Mesodermal cell (in vitro differentiated cells): ENCODE measurements around the gene PEAK1.

Experiments
- H3K27ac ChIP-seq: 2 replicates; pipeline ENCODE4 v1.7.0; 2013; ENCODE audit warnings: mild to moderate bottlenecking, low read depth, low read length, moderate library complexity; ENCODE audit not compliant: severe bottlenecking
- H3K36me3 ChIP-seq: 2 replicates; pipeline ENCODE4 v1.7.1; 2013; ENCODE audit warnings: mild to moderate bottlenecking, low read length, moderate library complexity; ENCODE audit not compliant: control insufficient read depth, insufficient read depth
- H3K4me1 ChIP-seq: one replicate; pipeline ENCODE4 v1.7.1; 2013; ENCODE audit warnings: mild to moderate bottlenecking, low read length; ENCODE audit not compliant: insufficient read depth, control insufficient read depth, poor library complexity, severe bottlenecking
- H3K4me3 ChIP-seq: 2 replicates; pipeline ENCODE4 v1.7.0; 2013; ENCODE audit warnings: low read length, control low read depth, mild to moderate bottlenecking; ENCODE audit not compliant: insufficient read depth, poor library complexity, severe bottlenecking; ENCODE audit errors: extremely low read depth
- H3K9me3 ChIP-seq: 2 replicates; pipeline ENCODE4 v1.7.1; 2013; ENCODE audit warnings: mild to moderate bottlenecking, low read length, moderate library complexity; ENCODE audit not compliant: control insufficient read depth
- WGBS, 2 experiments: methylation state at CpG; one replicate each; pipeline ENCODE4 v1.1.5; 2013; ENCODE audit warnings: missing lambda C conversion rate in 2 of 2; ENCODE audit not compliant: insufficient coverage in 2 of 2; 5-methylcytosine and 5-hydroxymethylcytosine counted together

PEAK1 gene

DNA sequence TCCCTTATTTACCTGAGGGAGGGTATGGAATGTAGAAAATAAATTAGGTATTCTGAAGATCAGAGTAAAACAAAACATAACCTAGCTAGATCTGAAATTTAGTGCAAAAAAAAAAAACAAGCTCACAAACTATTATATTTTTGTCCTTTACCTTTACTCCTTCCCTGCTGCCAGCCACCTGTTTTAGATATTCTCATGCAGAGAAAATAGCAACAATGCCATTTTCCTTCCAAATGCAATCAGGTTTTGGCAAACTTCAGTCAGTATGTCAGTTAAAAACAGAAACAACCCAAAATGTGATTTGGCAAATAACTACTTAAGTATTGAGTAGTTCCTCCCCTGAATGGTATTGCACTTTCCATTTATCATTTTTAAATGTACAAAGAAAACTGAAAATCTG lies 35.8 kb downstream of the PEAK1 start:
- Histone ChIP-seq H3K27ac (no peak overlapping the region), H3K36me3 (no peaks in the 10 kb centered on the region), H3K9me3 (no peaks in the 10 kb centered on the region), H3K4me3 (no peak overlapping the region), H3K4me1 (no peaks in the 10 kb centered on the region)

DNA sequence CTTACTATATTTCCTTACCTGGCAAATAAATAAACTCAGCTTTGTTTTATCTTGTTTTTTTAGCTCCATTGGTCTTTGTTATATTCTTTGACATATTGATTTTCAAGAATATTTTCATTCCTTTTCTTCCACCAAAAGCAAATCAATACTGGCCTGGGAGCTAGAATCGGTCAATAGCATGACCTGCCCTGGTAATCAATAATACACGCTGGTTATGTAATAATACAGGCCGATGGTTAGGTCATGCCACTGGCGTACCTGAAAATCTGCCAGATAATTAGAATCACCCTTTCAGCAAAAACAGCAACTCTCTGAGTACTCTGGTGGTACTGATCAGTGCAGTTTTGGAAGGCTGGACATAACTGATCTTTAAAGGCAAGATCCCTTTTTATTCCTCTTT lies 39.9 kb downstream of the PEAK1 start:
- no peak overlapping the region for H3K4me3 ChIP-seq
- no peaks in the 10 kb centered on the region for H3K9me3 ChIP-seq
- no peaks in the 10 kb centered on the region for H3K36me3 ChIP-seq
- 96% methylated on average over 3 to 4 of the region's 4 CpGs for WGBS, 2 experiments
- H3K27ac ChIP-seq = no peak overlapping the region
- no peaks in the 10 kb centered on the region for H3K4me1 ChIP-seq

DNA sequence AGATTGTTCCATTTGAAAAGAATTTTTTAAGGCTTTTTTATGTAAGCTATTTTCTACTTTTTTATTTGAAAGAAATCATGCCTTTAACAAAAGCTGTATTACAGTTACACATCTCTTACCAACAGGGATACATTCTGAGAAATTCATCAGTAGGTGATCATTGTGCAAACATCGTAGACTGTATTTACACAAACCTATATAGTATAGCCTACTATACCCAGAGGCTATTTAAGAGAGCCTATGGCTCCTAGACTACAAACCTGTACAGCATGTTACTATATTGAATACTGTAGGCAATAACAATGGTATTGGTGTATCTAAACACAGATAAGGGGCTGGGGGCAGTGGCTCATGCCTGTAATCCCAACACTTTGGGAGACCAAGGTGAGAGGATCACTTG lies 43.1 kb downstream of the PEAK1 start:
- H3K27ac ChIP-seq = no peak overlapping the region
- H3K36me3 ChIP-seq = no peaks in the 10 kb centered on the region
- no peaks in the 10 kb centered on the region for H3K4me1 ChIP-seq
- no peak overlapping the region for H3K4me3 ChIP-seq
- WGBS, 2 experiments = no CpG with 5 or more reads among the region's 1 CpG
- H3K9me3 ChIP-seq = no peaks in the 10 kb centered on the region

DNA sequence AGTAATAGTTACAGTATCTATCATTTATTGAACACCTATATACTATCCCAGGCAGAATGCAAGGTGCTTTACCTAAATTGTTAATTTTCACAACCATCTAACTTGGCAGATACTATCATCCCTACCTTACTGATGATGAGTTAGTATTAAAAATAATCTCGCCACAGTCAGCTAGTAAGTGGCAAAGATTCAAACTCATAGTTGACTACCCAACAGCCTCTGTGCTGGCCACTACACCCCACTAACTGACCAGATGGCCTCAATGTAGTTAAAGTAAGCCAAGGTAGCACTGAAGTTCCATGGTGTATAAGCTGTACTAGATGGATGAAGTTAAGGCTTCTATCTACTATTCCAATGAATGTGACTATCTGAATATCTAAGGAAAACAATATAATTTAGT lies 44.8 kb downstream of the PEAK1 start:
- Histone ChIP-seq H3K27ac (no peak overlapping the region), H3K9me3 (no peaks in the 10 kb centered on the region), H3K4me1 (no peaks in the 10 kb centered on the region), H3K36me3 (no peaks in the 10 kb centered on the region), H3K4me3 (no peak overlapping the region)
- WGBS, 2 experiments = no CpG with 5 or more reads among the region's 1 CpG

DNA sequence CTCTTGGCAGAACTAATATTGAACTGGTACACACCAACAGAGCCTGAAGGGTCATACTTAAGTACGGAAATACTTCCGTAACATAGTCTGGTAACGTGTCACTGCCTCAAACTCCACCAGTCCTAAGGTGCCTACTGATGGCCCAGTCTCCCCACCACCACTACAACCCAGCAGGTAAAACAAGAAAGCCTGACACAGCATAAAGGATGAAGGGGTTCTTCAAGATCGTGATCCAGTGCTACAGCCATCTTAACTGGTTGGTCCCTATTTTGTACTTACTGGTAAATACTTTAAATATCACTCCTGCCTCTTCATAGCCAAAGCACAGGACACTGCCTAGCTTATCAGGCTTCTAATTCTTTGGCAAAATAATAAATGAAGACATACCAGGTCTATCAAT lies 46.5 kb downstream of the PEAK1 start:
- Histone ChIP-seq H3K27ac (no peak overlapping the region), H3K36me3 (no peaks in the 10 kb centered on the region), H3K4me3 (no peak overlapping the region), H3K4me1 (no peaks in the 10 kb centered on the region), H3K9me3 (no peaks in the 10 kb centered on the region)
- 100% methylated on average over 2 of the region's 4 CpGs; no CpG with 5 or more reads in 1 of the 2 experiments for WGBS, 2 experiments

DNA sequence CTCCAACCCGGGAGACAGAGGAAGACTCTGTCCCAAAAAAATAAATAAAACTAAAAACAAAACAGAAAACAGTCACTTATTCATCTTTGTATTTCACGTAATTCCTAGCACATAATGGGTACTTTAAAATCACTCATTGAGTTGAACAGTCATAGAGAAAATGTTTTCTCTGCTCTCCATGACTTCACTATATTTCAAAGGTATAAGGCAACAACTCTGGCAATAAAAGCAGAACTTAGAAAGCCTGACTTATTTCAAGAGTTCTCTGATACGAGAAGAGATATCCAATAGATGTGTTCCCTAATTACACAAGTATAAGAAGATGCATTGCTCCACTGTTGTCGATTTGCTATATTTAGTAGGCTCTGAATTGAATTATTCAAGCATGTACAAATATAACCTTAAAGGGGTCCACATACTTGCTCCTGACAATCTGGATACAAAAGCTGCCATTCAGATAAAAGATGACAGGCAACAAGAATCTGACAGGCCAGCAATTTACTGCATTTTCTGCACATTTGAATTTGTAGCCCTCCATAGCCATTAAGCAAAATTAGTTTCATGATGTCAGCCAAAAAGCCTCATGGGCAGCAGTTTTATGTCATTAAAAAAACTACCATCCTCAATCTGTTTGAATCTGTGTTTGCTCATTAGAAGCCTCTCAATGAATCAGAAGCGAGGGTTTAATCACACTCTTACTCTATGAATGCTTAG lies 47.9 kb downstream of the PEAK1 start:
- 90 to 100% methylated on average over 2 of the region's 5 CpGs for WGBS, 2 experiments
- Histone ChIP-seq H3K4me1 (no peaks in the 10 kb centered on the region), H3K27ac (no peak overlapping the region), H3K4me3 (no peak overlapping the region), H3K36me3 (no peaks in the 10 kb centered on the region), H3K9me3 (no peaks in the 10 kb centered on the region)

DNA sequence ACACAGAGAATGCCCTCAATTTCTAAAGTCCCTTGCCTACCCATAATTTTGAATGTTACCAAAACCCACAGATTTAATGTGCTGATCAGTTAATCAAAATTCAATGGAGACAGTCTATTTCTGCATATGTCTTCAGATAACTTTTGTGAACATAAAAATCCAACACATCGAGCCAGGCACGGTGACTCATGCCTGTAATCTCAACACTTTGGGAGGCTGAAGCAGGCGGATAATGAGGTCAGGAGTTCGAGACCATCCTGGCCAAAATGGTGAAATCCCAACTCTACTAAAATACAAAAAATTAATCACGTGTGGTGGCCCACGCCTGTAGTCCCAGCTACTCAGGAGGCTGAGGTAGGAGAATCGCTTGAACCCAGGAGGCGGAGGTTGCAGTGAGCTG lies 49.3 kb downstream of the PEAK1 start:
- Histone ChIP-seq H3K9me3 (no peaks in the 10 kb centered on the region), H3K27ac (no peak overlapping the region), H3K36me3 (no peaks in the 10 kb centered on the region), H3K4me1 (no peaks in the 10 kb centered on the region), H3K4me3 (no peak overlapping the region)
- WGBS, 2 experiments = 86 to 94% methylated on average over 4 of the region's 8 CpGs

DNA sequence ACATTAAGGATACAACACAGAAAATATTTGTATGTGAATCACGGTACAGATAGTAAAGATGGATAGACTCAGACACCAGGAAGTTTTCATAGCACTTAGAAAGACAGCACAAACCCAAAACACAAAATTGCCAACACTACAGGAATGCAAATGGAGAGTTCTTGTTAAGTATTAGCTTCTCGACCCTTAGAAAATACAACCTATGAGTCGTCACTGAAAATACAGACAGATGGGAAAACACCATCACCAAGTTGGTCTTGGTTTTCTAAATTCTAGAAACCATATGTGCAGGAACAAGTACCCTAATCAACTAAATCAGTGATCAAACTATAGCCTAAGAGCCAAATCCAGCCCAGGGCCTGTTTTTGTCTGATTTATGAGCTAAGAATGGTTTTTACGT lies 50.7 kb downstream of the PEAK1 start:
- Histone ChIP-seq H3K36me3 (no peaks in the 10 kb centered on the region), H3K4me1 (no peaks in the 10 kb centered on the region), H3K27ac (no peak overlapping the region), H3K9me3 (no peaks in the 10 kb centered on the region), H3K4me3 (no peak overlapping the region)
- 83% methylated on average over 1 of the region's 4 CpGs; no CpG with 5 or more reads in 1 of the 2 experiments for WGBS, 2 experiments

DNA sequence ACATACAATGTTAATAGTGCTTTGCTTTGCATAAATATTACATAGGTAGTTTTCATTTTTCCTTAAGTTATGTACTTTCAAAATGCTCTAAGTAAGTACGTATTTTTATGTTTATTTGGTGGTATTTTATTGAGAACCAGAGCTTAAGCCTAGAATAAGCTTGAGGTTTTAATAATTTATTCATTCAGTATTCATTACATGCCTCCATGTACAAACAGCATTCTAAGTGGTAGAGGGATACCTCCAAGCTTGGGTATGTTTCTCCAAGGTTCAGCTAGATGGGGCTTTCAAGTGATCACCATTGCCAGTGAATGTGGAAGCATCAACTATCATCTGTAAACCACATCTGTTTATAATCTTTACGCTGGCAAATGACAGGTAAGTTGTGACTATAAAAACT lies 52.3 kb downstream of the PEAK1 start:
- Histone ChIP-seq H3K9me3 (no peaks in the 10 kb centered on the region), H3K4me1 (no peaks in the 10 kb centered on the region), H3K4me3 (no peak overlapping the region), H3K36me3 (no peaks in the 10 kb centered on the region), H3K27ac (no peak overlapping the region)
- WGBS, 2 experiments = no CpG with 5 or more reads among the region's 2 CpGs

DNA sequence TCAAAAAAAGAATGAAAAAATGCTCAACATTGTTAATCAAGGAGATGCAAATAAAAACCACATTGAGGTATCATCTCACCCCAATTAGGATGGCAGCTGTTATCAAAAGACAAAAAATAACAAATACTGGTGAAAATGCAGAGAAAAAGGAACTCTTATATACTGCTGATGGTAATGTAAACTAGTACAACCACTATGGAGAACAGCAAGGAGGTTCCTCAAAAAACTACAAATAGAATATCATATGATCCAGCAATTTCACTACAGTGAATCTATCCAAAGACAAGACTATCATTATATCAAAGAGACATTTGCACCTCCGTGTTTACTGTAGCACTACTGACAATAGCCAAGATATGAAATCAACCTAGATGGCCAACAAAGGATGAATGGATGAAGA lies 58.4 kb downstream of the PEAK1 start:
- H3K36me3 ChIP-seq = no peaks in the 10 kb centered on the region
- WGBS, 2 experiments = no CpG with 5 or more reads among the region's 1 CpG

GRCh38 chr15:77358545-77359240 lies 61.2 kb downstream of the PEAK1 start:
- no peak overlapping the region for H3K4me3 ChIP-seq
- no peak overlapping the region for H3K27ac ChIP-seq
- 92 to 100% methylated on average over 1 to 2 of the region's 5 CpGs for WGBS, 2 experiments
- no peaks in the 10 kb centered on the region for H3K9me3 ChIP-seq
- H3K4me1 ChIP-seq = no peaks in the 10 kb centered on the region
- H3K36me3 ChIP-seq = no peaks in the 10 kb centered on the region

More for the DNA sequence above, 58.4 kb downstream of the PEAK1 start:
- Histone ChIP-seq H3K4me1 (no peaks in the 10 kb centered on the region), H3K9me3 (no peaks in the 10 kb centered on the region), H3K27ac (no peak overlapping the region), H3K4me3 (no peak overlapping the region)
